ENCODE data around the gene XAGE2.
"Not testable (repeated sequence)": the region's sequence is repeated elsewhere in the genome, so short reads cannot be mapped to it uniquely, and the experiment has no call there.

Gene XAGE2

GRCh38 chrX:52368368-52369055 is at the start of gene XAGE2:
Gene XAGE2 (plus strand): TSS chrX:52369021. CDS start chrX:52370015, 994 bp downstream.
- in situ Hi-C loops (cut with HindIII; ENCODE audit: low sequenced_read_pairs): no loop called here
- no peak for DNase-seq (ENCODE audit: low read depth, low spot score)
- H3K4me3 ChIP-seq (ENCODE audit: low read depth, low read length): no peak within 1 kb of the TSS
- no peak for TF ChIP-seq CTCF (IDR thresholded peaks at IDR 0.05; ENCODE audit: low read depth, low read length)

- TF ChIP-seq CTCF (IDR thresholded peaks at IDR 0.05; ENCODE audit: low read depth, low read length): no peak
- in situ Hi-C loops (cut with HindIII; ENCODE audit: low sequenced_read_pairs): no loop called here
- DNase-seq (ENCODE audit: low read depth, low spot score): no peak
- no peak overlapping the region for H3K4me3 ChIP-seq (ENCODE audit: low read depth, low read length)
Observed at GRCh38 chrX:52337410-52337809, 31.4 kb upstream of the XAGE2 start.

- no peak for DNase-seq (ENCODE audit: low read depth, low spot score)
- in situ Hi-C loops (cut with HindIII; ENCODE audit: low sequenced_read_pairs): no loop called here
- no peak for TF ChIP-seq CTCF (IDR thresholded peaks at IDR 0.05; ENCODE audit: low read depth, low read length)
Observed at GRCh38 chrX:52341493-52341892, 27.3 kb upstream of the XAGE2 start.

GRCh38 chrX:52343131-52343530 is 25.7 kb upstream of the XAGE2 start:
- in situ Hi-C loops (cut with HindIII; ENCODE audit: low sequenced_read_pairs); DNase-seq (ENCODE audit: low read depth, low spot score); H3K4me3 ChIP-seq (ENCODE audit: low read depth, low read length): not testable (repeated sequence)

More at GRCh38 chrX:52341493-52341892, 27.3 kb upstream of the XAGE2 start:
- H3K4me3 ChIP-seq (ENCODE audit: low read depth, low read length): no peak overlapping the region

GRCh38 chrX:52345402-52345801 is 23.4 kb upstream of the XAGE2 start:
- H3K4me3 ChIP-seq (ENCODE audit: low read depth, low read length); in situ Hi-C loops (cut with HindIII; ENCODE audit: low sequenced_read_pairs): not testable (repeated sequence)
- DNase-seq (ENCODE audit: low read depth, low spot score): peak; percentile 10
- peak; percentile 51 for TF ChIP-seq CTCF (IDR thresholded peaks at IDR 0.05; ENCODE audit: low read depth, low read length)

GRCh38 chrX:52346174-52347165 is 22.4 kb upstream of the XAGE2 start:
- in situ Hi-C loops (cut with HindIII; ENCODE audit: low sequenced_read_pairs): no loop called here
- H3K4me3 ChIP-seq (ENCODE audit: low read depth, low read length): no peak overlapping the region
- TF ChIP-seq CTCF (IDR thresholded peaks at IDR 0.05; ENCODE audit: low read depth, low read length): no peak
- DNase-seq (ENCODE audit: low read depth, low spot score): no peak

- H3K4me3 ChIP-seq (ENCODE audit: low read depth, low read length): no peak overlapping the region
- no peak for TF ChIP-seq CTCF (IDR thresholded peaks at IDR 0.05; ENCODE audit: low read depth, low read length)
- in situ Hi-C loops (cut with HindIII; ENCODE audit: low sequenced_read_pairs): no loop called here
- DNase-seq (ENCODE audit: low read depth, low spot score): no peak
Observed at GRCh38 chrX:52349681-52350080, 19.1 kb upstream of the XAGE2 start.
